Stimulated activated CD4-positive, alpha-beta T cell treated with anti-CD3 and anti-CD28 coated beads, TNF-alpha, amount 100 ng/mL, for 24 hours (primary cell): Measurements from ENCODE around the gene SP110.
"Not testable (repeated sequence)": the region's sequence is repeated elsewhere in the genome, so short reads cannot be mapped to it uniquely, and the experiment has no call there.

Source experiments
- DNase-seq, 3 experiments: peaks; one replicate each; pipeline ENCODE4 v3.0.0-alpha.2; 2020; ENCODE audit warnings: low read depth in 3 of 3

SP110 gene

DNA sequence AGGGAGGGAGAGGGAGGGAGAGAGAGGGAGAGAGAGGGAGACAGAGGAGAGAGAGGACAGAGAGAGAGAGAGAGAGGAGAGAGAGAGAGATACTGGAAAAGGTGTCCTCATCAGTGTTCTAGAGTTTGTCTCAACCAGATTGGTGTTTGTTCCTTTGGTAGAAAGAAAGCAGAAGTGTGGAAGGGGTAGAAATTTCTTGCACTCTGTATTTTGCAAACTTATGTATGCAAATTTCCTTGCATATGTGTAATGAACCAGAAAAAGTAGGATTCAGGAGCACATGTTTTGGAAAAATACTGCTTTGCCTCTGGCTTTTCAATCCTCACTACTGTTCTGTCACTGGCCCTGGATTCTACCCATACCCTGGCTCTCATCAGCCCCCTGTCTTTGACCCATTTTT, 4.7 kb upstream of the SP110 start:
- no peak for DNase-seq

DNA sequence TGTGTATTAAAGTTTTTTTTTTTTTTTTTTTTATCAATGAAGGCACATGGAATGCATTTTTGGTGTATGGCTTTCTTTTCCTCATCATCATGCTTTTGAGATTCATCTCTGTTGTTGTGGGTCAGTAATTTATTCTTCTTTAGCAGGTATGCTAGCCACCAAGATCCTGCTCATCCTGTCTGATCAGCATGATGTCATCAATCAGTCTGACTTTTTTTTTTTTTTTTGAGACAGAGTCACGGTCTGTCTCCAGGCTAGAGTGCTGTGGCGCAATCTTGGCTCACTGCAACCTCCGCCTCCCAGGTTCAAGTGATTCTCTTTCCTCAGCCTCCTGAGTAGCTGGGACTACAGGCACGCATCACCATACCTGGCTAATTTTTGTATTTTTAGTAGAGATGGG, 3.0 kb upstream of the SP110 start:
- DNase-seq = not testable (repeated sequence)

DNA sequence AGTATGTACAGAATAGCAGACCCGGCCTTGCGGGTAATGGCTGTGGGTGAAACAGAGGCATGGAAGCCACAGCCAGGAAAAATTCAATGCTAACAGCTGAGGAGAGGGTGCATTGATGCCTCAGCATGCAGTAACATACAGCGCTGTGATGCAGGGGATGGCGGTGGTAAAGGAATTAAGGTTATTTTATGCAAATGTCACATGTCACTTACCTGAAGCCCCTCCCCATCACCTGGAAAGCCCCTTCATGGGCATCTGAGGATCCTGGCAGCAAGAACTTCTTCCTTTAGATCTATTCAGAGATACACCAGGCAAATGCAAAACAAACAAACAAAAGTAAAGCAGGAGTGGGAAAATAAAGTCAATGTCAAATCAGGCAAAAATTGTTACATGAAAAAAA, 1.7 kb upstream of the SP110 start:
- DNase-seq = no peak

DNA sequence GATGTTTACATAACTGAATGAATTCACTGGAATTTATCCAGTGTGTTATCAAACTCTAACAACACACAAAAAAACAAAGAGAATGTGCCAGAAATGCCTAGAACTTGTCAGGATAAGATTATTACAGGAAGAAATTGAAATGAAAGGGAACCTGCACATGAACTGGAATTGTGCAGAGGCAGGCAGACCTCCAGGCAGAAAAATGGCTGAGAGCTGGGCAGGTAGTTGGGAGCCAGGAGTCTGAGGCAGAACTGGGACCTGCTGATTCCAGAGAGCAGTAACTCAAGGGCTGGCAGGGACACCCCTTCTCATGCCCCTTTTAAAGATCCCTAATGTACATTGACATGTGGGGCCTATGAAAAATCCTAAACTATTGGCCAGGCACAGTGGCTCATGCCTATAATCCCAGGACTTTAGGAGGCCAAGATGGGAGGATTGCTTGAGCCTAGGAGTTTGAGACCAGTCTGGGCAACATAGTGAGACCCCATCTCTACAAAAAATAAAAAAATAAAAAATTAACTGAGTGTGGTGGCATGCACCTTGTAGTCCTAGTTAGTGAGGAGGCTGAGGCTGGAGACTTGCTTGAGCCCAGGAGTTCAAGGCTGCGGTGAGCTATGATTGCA, 674 bp upstream of the SP110 start:
- DNase-seq = no peak

DNA sequence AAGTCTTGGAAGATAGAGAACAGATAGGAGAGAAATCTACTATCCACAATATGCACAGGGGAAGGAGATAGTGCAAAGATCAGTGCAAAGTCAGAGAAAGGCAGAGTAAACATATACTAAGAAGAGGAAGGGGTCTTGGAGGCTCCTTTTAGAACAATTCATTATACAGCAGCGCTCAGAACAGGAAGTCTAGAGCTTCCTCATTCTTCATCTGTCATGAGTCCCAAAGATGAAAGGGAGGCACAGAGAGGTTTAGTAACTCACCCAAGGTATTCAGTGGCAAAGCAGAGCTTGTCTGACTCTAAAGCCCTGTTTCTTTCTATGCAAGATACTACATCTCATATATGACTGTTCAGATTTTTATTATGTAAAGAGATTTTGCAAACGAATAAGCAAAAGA, 1.4 kb downstream of the SP110 start:
- no peak for DNase-seq

DNA sequence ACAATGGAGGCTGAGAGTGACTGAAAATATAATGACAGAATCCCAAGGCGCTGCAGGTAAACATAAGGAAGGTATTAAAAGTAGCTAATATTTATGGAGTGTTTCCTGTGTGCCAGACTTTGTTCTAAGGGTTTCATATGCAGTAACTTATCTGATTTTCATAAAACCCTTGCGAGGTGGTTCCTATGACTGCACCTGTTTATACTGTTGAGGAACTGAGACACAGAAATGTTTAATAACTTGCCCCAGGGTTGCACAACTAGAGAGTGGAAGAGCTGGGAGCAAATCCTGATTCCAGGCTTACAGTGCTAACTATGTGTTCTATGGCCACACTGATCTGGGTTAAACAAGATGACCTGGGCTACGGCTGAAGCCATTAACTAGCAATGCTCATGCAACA, 2.4 kb downstream of the SP110 start:
- DNase-seq = no peak

DNA sequence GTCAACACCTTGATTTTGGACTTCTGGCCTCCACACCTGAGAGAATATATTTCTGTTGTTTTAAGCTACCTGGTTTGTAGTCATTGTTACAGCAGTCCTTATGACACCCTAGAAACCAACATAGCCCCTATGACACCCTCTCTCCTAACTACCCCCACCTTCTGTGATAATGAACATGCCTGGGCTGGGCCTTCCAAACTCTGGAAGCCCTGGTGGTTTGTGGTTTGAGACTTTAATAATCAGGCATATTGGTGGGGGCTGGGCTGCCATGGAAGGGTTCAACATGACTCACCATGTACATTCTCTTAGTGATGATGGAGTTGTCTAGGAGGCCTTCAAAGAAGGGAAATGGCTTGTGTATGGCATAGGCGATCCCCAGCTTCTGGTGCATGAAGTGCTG, 3.3 kb downstream of the SP110 start:
- DNase-seq = no peak

DNA sequence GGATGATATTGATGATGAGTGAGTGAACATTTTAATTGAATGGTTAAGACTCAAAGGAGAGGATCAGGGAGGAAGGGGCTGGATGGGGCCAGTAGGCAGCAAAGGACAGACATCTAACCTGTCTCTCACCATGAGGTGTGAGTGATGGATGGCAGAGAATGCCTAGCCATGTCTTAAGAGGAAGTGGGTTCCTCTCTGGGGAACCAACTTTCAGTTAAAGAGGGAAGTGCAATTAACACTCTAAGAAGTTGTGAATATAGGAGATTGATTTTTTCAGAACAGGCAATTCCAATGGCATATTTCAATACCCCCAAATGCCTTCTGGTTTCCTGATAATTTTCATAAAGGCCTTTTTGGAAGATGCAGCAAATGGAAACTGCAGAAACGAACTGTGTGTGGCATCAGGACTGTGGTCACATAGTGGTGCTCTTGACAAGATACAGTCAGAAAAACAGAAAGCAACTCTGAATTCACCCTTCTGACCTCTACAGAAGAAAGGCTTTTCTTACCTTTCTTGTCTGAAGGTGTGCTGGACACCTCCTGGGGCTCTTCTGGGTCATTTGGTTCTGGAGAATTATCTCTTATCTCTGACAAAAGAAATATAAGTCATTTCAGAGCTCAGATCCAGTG, 10.2 kb downstream of the SP110 start:
- no peak for DNase-seq

DNA sequence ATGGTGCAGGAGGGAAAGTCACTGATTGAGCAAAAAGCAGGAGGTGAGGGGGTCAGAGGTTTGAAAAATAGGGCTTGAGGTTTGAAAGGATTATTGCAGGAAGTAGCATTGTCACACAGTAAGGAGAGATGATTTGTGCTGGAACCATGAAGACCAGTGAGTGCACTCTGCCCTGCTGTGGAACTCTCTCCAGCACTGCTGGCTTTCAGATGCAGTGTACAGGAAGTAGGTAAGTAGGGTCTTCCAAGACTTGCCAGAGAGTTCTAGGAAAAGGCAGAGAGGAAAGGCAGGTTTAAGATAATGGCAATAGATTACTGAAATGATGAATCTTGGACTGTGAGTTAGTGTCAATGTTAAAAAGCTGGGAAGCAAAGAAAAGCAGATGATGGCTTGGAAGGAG, 11.2 kb downstream of the SP110 start:
- no peak for DNase-seq

DNA sequence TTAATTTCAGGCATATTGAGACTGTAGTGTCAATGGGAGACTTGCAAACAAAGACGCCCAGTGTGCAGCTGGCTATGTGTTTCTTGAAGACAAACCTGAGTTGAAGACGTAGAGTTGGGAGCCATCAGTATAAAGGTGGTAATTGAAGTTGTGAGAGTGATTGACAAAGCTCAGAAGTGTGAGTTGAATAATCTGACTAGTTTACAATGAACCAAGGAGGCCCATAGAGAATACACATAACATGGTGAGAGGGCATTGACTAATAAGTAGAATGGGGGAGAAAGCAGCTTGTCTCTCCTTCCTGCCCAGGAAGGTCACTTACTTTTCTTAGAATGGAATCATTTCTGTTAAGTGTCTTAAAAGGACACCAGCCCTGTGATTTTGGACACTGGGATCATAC, 14.1 kb downstream of the SP110 start:
- DNase-seq = no peak

DNA sequence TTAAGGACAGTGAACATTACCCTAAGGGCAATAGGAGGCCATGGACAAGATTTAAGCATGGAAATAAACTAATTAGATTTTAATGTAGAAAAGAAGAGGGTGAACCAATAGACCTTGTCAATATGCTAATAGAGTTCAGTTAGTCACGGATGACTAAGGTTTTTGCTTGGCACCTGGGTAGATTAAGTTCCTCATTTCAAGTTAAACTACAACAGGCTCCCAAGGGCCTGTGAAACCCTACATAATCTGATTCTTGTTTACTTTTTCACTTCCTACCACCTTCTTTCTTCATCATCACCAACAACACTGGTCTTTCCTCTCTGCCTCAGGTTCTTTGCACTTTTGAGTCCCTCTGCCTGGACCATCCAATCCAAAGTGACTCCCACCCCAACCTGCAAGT, 14.8 kb downstream of the SP110 start:
- no peak for DNase-seq

DNA sequence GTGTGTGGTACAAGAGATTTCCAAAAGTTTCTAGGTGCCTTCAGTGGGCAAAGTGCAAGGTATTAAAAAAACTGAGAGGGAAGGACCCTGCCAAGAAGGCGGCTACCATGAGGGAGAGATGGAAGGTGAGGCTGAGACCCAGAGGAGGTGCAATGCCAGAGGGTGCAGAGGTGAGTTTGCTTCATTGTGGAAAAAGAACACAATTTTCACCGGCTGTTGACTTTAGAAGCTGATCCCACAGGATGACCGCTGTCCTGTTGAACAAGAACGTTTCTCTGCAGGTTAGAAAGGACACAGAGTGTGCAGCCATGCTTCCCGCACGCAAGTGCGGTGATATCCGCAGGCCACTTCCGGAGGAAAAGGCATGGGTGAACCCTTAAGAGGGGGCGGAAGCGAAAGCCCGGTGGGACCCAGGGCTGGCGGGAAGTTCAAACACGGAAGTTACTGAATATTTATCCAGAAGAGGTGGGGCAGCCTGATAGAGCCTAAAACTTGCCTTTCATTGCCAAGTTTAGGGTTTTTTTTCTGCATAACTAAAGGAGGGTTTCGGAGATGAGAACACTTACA, 16.6 kb downstream of the SP110 start:
- DNase-seq = no peak

DNA sequence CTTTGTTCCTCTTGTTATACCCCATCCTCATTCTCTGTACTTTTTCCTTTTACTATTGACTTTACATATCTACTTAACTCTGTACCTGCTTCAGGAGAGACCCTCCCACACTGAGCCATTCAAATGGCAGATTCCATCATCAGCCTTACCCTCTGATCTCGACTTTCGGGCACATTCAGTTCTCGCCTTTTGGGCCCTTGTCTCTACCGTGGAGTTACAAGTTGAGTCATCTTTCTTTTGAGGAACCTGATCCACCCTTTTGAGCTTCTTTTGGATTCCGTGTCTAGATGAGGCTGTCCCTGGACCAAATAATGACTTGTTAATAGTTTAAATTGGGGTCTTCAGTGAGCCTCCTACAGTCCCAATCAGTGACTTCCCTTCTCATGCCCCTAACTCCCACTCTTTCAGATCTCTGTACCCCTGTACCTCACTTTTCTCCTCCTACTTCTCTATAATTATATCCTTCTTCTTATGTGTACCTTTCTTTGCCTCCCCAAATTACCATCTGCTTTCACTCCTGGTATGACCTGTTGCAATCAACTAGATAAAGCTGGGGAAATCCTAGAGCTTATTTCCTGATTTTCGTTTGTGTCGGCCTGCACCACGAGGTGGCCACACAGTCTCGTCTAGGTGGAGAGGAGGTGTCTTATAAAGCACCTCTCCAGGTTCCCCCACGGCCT, 17.2 kb downstream of the SP110 start:
- DNase-seq = no peak

DNA sequence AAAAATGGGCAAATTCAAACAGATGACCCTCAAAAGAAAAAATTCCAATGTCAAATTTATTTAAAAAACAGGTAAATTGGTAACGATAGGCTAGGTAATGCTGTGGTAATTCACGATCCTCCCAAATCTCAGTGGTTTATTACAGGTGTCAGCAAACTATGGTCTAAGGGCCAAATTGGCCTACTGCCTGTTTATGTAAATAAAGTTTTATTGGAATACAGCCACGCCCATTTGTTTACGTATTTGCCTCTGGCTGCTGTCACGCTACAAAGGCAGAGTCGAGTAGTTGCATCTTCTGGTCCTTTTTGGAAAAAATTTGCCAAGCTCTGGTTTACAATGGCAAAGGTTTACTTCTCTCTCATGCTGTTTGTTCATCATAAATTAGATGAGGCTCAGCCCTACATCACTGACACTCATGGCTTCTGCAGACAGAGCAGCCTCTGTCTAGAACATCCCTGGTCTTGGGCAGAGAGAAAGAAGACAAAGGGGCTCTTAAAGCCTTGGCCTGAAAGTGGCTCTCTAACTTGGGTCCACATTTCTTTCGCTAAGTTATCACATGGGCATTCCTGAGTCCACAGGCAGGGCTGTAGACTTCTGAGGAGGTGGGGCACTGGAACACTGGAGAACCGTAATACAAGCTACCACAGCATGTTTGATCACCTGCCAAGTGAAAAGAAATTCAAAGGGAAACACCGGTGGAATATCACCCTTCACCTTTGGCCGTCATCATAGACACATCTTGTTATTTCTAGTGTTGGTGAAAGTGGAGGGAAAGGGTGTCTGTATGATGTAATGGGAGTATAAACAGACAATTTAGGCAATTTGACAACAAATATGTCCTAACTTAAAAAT, 34.8 kb downstream of the SP110 start:
- DNase-seq = no peak

DNA sequence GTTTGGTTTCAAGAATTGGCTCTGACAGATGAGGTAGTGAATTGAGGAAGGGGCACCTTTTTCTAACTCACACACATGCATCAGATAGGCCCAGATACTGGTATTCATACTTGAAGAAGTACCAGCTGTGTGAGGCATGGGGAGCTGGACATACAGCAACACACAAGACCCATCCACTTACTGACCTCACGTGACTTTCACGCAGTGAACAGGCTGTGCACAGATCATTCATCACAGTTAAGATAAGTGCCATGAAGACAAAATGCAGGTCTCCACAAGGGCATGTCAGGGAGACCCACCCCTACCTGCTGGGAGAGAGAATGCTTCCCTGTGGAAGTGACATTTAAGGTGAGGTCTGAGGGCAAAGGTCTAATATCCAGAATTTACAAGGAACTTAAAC, 38.6 kb downstream of the SP110 start:
- no peak for DNase-seq

DNA sequence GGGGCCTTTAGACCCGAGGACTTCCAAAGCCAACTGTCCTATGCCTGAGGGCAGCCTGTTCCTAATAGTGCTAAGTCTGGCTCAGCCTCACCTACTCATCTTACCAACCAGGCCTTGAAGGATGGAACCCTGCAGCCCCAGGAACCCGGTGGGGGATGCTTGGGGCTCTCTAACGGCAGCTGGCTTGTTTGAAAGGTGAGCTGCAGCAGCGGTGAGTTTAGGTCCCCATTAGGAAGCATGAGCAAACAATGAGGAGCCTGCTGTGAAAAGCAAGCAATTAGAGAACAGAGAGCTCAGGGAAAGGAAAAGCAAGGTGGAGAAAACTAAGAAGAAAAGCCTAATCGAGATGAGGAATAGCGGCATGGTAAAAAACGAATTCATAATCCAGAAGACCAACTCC, 39.9 kb downstream of the SP110 start:
- DNase-seq = no peak

DNA sequence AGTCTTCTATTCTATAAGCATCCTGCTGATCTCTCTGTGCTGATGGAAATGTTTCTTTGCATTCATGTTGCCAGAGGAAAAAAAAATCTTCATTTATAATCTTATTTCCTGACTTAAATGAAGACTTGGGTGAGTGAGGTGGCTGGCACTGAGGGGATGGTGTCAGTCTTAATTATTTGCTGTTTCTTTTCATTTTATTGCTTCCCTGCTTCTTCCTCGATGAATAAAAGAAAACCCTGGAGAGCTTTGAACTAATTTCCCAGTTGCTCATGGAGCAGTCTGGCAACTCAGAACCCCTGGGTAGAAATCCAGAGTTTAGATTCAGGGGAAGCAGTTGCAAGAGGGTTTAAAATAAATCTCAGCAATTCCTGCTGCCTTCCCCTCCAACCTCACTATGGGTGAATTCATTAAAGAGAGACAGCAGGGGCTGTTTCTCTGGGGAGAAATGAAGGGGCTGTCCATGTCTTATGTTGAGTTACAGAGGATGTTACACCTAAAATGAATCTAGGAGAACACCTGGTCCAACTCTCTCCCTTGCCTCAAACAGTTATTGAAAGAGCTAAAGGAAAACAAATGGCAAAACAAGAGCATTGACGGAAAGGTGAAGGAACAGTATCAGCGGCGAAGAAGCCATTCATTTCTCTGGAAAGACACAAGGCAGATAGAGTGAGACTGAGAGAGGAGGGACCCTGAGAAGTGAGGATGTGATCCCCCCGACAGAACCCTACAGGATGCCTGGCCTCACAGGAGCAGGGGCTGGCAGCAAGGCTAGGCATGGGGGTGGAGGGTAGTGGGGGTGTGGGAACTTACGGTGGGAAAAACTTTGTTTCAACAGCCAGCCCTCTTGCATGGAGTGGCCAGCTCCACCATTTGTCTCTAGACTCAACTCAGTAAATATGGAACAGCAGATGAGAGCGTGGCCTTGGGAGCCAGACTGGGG, 41.0 kb downstream of the SP110 start:
- DNase-seq = no peak

DNA sequence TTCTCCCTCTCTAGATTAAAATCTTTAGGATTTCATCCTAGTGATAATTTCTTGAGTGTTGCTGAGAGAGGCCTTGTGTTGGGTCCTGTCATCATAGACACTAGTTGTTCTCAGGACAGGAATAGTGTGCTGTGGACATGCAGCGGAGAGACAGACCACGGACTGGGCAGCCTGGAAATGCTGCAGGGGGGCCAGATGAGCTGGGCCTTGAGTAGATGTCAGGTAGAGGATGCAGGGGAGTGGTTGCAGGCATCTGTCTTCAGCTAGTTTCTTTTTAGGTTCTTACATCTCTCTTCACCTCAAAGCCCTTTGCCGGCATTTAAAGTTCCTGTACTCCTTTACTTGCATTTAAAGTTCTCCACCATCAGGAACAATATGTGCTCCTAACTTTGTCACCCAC, 42.8 kb downstream of the SP110 start:
- no peak for DNase-seq

DNA sequence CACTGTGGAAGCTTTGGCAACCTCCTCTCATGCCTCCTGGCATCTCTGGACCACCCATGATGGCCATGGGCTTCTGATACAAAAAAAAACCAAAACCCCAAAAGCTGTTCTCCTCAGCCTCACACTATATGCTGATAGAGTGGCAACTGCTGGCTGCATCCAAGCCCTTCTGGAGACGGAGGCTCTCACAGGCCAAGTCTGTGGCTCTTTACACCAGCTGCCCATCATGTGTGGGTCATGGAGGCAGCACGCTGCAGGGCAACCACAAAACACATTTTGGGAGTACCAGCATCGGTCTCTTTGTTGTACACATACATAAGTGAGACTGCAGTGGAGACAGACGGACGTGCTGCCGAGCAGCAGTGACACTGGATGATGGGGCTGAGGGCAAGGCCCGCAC, 45.3 kb downstream of the SP110 start:
- DNase-seq = no peak

DNA sequence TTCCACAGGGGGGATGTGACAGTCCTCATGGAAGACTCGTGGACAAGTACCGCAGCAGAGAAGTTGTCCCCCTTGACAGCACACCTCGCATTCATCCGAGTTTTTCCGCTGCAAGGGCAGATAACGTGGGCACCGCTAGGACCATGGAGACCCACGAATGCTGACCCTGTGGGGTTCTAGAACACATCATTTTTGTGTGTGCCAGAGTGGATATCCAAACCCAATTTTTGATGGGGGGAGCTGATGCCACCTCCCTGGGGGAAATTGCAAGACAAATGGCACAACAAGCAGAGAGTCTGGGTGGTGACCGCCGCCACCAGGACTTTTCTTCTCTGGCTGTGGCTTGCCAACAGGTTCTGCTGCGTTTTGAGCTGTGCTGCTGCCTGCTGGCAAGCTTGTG, 46.9 kb downstream of the SP110 start:
- no peak for DNase-seq

DNA sequence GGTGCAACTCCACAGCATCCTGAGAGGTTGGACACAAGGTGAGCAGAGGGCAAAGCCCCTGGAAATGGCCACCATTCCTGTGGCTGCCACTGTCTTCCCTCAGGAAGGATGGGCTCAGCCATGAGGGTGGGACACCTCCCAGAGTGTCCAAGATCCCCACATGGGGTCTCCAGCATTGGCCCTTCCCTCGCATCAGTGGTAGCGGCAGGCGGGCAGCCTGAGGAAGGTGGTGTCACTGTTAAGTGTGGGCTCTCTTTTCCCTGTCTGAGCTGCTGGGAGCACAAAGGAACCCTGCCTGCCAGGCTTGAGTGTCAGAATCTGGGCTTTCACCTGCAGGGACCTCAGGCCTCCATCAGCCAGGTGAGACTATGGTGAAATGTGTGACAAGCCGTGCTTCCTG, 47.6 kb downstream of the SP110 start:
- no peak for DNase-seq
